Measurements from ENCODE around the gene RELN. TPM values are rescaled to one million over a fixed set of nuclear protein-coding genes. Genes with fewer than 3 reads are reported as not detected.

The RELN gene
- total RNA-seq, 2 donors from 2014 or later: 3.9 to 8.5 TPM

DNA sequence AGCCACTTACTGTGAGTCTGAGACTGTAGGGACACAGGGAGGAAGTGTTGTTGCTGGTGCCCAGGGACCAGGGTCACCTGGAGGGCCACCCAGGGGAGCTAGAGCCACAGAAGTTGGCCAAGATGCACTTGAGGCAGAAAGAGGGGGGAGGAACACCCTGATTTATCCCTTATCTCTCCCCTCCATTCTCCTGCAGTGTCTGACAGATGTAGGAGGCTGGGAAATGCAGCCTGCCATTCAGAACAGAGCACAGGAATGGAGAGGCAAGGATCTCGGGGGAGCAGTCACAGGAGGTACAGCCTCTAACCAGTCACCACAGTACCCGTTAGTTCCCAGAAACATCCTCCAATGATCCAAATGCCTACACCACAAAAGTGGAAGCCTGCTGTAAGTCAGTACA lies 425.0 kb downstream of the RELN start:
- Mint-ChIP-seq H3K4me3 (no peak overlapping the region), H3K9me3 (no peaks in the 10 kb centered on the region), H3K36me3 (ENCODE audit: low read depth) (no peaks in the 10 kb centered on the region), H3K27me3 (ENCODE audit: insufficient read depth) (peaks cover 1% of the 10 kb centered on the region), H3K4me1 (no peaks in the 10 kb centered on the region), H3K27ac (no peak overlapping the region)
- H3K9me3 ChIP-seq (ENCODE audit: control insufficient read depth, low read length): no peaks in the 10 kb centered on the region
- no peaks in the 10 kb centered on the region for H3K27me3 ChIP-seq (ENCODE audit: control insufficient read depth, insufficient read depth, low read length, poor library complexity, severe bottlenecking)
- 94% methylated on average over 2 of the region's 2 CpGs; no CpG with 5 or more reads in 1 of the 2 experiments for WGBS, 2 experiments (ENCODE audit: insufficient coverage in 1 of 2, insufficient read length in 1 of 2)
- TF ChIP-seq, protein P1, sequence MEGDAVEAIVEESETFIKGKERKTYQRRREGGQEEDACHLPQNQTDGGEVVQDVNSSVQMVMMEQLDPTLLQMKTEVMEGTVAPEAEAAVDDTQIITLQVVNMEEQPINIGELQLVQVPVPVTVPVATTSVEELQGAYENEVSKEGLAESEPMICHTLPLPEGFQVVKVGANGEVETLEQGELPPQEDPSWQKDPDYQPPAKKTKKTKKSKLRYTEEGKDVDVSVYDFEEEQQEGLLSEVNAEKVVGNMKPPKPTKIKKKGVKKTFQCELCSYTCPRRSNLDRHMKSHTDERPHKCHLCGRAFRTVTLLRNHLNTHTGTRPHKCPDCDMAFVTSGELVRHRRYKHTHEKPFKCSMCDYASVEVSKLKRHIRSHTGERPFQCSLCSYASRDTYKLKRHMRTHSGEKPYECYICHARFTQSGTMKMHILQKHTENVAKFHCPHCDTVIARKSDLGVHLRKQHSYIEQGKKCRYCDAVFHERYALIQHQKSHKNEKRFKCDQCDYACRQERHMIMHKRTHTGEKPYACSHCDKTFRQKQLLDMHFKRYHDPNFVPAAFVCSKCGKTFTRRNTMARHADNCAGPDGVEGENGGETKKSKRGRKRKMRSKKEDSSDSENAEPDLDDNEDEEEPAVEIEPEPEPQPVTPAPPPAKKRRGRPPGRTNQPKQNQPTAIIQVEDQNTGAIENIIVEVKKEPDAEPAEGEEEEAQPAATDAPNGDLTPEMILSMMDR (conservative IDR thresholded peaks at IDR 0.05): no peak
- no peak overlapping the region for H3K4me3 ChIP-seq (ENCODE audit: low read length)
- DNase-seq: no peak
- H3K9ac ChIP-seq (ENCODE audit: extremely low read depth, low read length, poor library complexity, severe bottlenecking): no peak overlapping the region
- H3K27ac ChIP-seq (ENCODE audit: low read depth, low read length): no peak overlapping the region
- H3K36me3 ChIP-seq (ENCODE audit: control insufficient read depth, insufficient read depth, low read length): no peaks in the 10 kb centered on the region
- H3K4me1 ChIP-seq (ENCODE audit: control insufficient read depth, insufficient read depth, low read length): no peaks in the 10 kb centered on the region

DNA sequence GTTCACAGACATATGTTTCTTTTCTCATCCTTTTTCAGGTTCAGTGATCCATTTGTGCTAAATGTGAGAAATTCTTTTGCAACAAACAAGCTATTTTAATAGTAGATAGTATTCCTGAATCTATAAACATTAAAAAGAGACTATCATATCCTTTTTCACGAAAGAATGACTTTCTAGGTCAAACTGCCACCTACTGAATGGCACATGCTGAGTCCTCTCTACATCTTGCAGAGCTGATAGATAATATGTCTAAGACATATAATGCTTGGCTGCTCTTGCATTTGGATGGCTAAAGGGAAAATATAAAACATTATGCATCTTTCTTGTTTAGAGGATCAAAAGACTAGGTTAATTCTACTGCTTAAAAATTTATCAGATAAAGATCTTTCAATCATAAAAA lies 429.3 kb downstream of the RELN start:
- Histone ChIP-seq H3K9ac (ENCODE audit: extremely low read depth, low read length, poor library complexity, severe bottlenecking) (no peak overlapping the region), H3K27ac (ENCODE audit: low read depth, low read length) (no peak overlapping the region), H3K9me3 (ENCODE audit: control insufficient read depth, low read length) (no peaks in the 10 kb centered on the region), H3K4me1 (ENCODE audit: control insufficient read depth, insufficient read depth, low read length) (no peaks in the 10 kb centered on the region), H3K36me3 (ENCODE audit: control insufficient read depth, insufficient read depth, low read length) (no peaks in the 10 kb centered on the region), H3K4me3 (ENCODE audit: low read length) (no peak overlapping the region), H3K27me3 (ENCODE audit: control insufficient read depth, insufficient read depth, low read length, poor library complexity, severe bottlenecking) (no peaks in the 10 kb centered on the region)
- no peak overlapping the region for H3K27ac Mint-ChIP-seq
- no peak overlapping the region for H3K4me3 Mint-ChIP-seq
- no peaks in the 10 kb centered on the region for H3K4me1 Mint-ChIP-seq
- H3K27me3 Mint-ChIP-seq (ENCODE audit: insufficient read depth): no peaks in the 10 kb centered on the region
- DNase-seq: no peak
- no peaks in the 10 kb centered on the region for H3K36me3 Mint-ChIP-seq (ENCODE audit: low read depth)
- WGBS, 2 experiments (ENCODE audit: insufficient coverage in 1 of 2, insufficient read length in 1 of 2): 89% methylated on average over 1 of the region's 1 CpG; no CpG with 5 or more reads in 1 of the 2 experiments
- TF ChIP-seq, protein P1 (conservative IDR thresholded peaks at IDR 0.05): no peak
- no peaks in the 10 kb centered on the region for H3K9me3 Mint-ChIP-seq

DNA sequence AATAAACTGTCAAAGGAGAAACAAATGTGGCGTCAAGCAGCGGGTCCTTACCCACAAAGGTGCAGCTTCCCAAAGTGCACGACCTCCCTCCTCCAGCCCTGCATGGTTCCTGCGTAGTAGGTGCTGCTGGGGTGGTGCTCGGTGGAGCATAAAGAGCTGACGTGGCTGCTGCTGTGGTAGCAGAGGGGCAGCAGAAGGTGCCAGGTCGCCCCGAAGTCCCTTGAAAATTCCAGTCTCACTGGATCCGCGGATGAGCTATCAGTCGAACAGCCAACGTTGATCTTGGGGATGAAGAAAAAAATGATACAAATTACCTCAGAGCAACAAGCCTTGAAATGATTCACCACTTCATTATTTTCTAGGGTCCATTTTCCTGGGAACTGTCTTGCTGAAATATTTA lies 438.4 kb downstream of the RELN start:
- Histone ChIP-seq H3K27ac (ENCODE audit: low read depth, low read length) (no peak overlapping the region), H3K4me1 (ENCODE audit: control insufficient read depth, insufficient read depth, low read length) (no peaks in the 10 kb centered on the region), H3K36me3 (ENCODE audit: control insufficient read depth, insufficient read depth, low read length) (no peaks in the 10 kb centered on the region), H3K4me3 (ENCODE audit: low read length) (no peak overlapping the region), H3K9ac (ENCODE audit: extremely low read depth, low read length, poor library complexity, severe bottlenecking) (no peak overlapping the region), H3K9me3 (ENCODE audit: control insufficient read depth, low read length) (no peaks in the 10 kb centered on the region), H3K27me3 (ENCODE audit: control insufficient read depth, insufficient read depth, low read length, poor library complexity, severe bottlenecking) (no peaks in the 10 kb centered on the region)
- Mint-ChIP-seq H3K27ac (no peak overlapping the region), H3K36me3 (ENCODE audit: low read depth) (no peaks in the 10 kb centered on the region), H3K27me3 (ENCODE audit: insufficient read depth) (peaks cover 2% of the 10 kb centered on the region), H3K4me1 (no peaks in the 10 kb centered on the region), H3K9me3 (no peaks in the 10 kb centered on the region), H3K4me3 (no peak overlapping the region)
- DNase-seq: no peak
- 90 to 92% methylated on average over 8 to 12 of the region's 12 CpGs for WGBS, 2 experiments (ENCODE audit: insufficient coverage in 1 of 2, insufficient read length in 1 of 2)
- TF ChIP-seq, protein P1 (conservative IDR thresholded peaks at IDR 0.05): no peak

All from endodermal cell (in vitro differentiated cells).